Fibroblast of upper back skin (primary cell): ENCODE data around the gene ZFP92.

ENCODE experiments used
- DNase-seq: peaks from one replicate; pipeline ENCODE4 v3.0.0-alpha.2; 2013

ZFP92 gene

DNA sequence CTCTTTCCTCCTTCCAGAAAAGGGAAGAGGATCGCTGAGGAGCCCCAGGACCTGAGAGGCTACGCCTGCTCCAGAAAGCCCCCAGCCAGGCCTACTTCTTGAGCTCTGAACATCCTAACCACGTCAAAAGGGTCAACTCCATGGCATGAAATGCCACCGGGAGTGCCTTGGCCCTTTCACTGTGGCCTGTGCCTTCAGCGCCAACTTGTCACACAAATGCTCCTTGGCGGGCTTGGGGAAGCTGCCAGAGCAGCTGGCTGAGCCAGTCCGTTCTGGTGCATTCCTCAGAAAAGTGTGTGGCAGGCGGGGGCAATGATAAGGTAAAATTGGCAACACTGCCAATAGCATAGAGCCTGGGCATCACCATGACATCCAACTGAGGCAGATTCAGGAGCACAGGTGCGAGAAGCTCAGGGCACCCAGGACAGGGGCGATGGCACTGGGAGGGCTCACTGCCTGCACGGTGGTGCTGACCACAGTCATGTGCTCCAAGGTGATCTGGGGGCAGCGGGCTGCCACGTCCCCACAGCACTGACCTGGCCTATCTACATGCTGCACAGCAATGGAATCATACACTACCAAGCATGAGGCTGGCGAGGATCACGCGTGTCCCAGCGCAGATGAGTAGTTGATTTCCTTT is 46.7 kb downstream of the ZFP92 start:
- no peak for DNase-seq

- DNase-seq: no peak
These were observed 47.2 kb downstream of the ZFP92 start for GRCh38 chrX:153458476-153458875.

DNA sequence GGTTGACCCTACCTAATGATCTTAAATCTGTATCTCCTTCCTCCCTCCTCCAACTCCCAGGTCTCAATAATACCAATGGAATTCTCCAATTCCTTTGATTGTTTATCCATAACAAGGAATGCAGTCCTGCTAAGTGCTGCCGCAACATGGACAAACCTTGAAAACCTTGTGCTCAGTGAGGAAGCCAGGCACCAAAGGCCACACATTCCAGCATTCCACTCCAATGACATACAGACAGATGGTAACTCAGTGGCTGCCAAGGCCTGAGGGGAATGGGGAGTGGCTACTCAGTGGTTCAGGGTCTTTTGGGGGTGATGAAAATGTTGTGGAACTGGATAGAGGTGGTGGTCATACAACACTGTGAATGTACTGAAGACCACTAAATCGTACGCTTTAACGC is 48.7 kb downstream of the ZFP92 start:
- DNase-seq: peak; percentile 74

DNA sequence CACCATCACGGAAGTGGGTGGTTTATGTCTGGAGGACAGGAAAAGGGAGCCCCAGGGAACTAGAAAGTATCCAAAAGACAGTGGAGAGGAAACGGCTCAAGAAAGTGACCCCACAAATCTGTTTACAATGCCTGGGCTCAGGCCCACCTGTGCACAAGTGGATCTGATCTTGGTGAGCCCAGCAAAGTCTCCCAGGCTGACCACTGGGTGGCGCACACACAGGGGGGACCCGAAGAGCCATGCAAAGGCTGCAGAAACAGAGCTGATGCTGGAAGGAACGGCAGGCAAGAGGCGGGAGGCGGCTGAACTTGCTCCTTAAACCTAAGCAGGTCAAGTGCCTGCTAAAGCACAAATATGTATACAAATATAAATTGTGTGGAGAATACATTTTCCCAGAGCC is 49.6 kb downstream of the ZFP92 start:
- DNase-seq: peak; percentile 39
